ENCODE data around the gene PTPRJ.
A peak's percentile ranks its signal among the peaks of the same experiment; 100 is the strongest.
"Not testable (repeated sequence)": the region's sequence is repeated elsewhere in the genome, so short reads cannot be mapped to it uniquely, and the experiment has no call there.

The PTPRJ gene

GRCh38 chr11:47980088-47980906 lies at the start of gene PTPRJ:
PTPRJ (plus strand) TSS chr11:47980559; CDS start chr11:47980913, 354 bp downstream.
- no peaks in the 10 kb centered on the region for H3K79me2 ChIP-seq (ENCODE audit: insufficient read depth, low read length)
- H2AFZ ChIP-seq (ENCODE audit: low read length): peak within 1 kb of the TSS; percentile 68
- no peaks in the 10 kb centered on the region for H3K9me3 ChIP-seq (ENCODE audit: insufficient read depth, low read depth, low read length)
- H3F3A ChIP-seq (ENCODE audit: low read depth): no peaks in the 10 kb centered on the region
- H3K4me3 ChIP-seq (ENCODE audit: low read length, poor library complexity, severe bottlenecking): peak within 1 kb of the TSS; percentile 70
- H3K9ac ChIP-seq (ENCODE audit: low read depth, low read length, poor library complexity, severe bottlenecking): peak within 1 kb of the TSS; percentile 53
- TF ChIP-seq EZH2phosphoT487 (IDR thresholded peaks at IDR 0.05; ENCODE audit: borderline replicate concordance): no peak
- TF ChIP-seq, protein P1, sequence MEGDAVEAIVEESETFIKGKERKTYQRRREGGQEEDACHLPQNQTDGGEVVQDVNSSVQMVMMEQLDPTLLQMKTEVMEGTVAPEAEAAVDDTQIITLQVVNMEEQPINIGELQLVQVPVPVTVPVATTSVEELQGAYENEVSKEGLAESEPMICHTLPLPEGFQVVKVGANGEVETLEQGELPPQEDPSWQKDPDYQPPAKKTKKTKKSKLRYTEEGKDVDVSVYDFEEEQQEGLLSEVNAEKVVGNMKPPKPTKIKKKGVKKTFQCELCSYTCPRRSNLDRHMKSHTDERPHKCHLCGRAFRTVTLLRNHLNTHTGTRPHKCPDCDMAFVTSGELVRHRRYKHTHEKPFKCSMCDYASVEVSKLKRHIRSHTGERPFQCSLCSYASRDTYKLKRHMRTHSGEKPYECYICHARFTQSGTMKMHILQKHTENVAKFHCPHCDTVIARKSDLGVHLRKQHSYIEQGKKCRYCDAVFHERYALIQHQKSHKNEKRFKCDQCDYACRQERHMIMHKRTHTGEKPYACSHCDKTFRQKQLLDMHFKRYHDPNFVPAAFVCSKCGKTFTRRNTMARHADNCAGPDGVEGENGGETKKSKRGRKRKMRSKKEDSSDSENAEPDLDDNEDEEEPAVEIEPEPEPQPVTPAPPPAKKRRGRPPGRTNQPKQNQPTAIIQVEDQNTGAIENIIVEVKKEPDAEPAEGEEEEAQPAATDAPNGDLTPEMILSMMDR (conservative IDR thresholded peaks at IDR 0.05; ENCODE audit: low read length): no peak
- no peaks in the 10 kb centered on the region for H4K20me1 ChIP-seq (ENCODE audit: insufficient read depth, low read length, poor library complexity, severe bottlenecking)
- no peaks in the 10 kb centered on the region for H3K9me2 ChIP-seq (replicated peaks; ENCODE audit: low read depth, low read length)
- peaks cover 4% of the 10 kb centered on the region for H3K4me1 ChIP-seq (ENCODE audit: insufficient read depth, low read length, poor library complexity, severe bottlenecking)
- peak within 1 kb of the TSS; percentile 69 for H3K4me2 ChIP-seq (ENCODE audit: low read depth, low read length, poor library complexity, severe bottlenecking)
- no peaks in the 10 kb centered on the region for H3K36me3 ChIP-seq (ENCODE audit: insufficient read depth, low read length)
- H3K27me3 ChIP-seq (ENCODE audit: insufficient read depth, low read length, poor library complexity, severe bottlenecking): peaks cover 20% of the 10 kb centered on the region

DNA sequence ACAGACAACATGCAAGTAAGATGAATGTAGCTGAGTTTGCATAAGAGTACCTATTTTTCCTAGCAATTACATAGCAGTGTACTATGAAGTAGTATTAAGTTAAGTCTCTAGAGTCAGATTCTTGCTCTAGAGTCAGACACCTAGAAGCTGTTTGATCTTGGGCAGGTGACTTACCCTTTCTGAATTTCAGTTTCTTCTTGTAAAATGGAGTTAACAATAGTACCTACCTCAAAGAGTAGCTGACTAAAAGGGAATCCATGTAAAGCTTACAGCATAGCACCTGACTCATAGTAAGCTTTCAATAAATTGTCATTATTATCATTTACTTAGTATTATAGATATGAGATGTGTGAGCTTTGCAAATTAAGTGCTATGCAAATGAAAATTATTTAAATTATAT lies 47.8 kb upstream of the PTPRJ start:
- no peak overlapping the region for H2AFZ ChIP-seq (ENCODE audit: low read length)
- H3K4me1 ChIP-seq (ENCODE audit: insufficient read depth, low read length, poor library complexity, severe bottlenecking): peaks cover 8% of the 10 kb centered on the region
- no peaks in the 10 kb centered on the region for H3F3A ChIP-seq (ENCODE audit: low read depth)
- H4K20me1 ChIP-seq (ENCODE audit: insufficient read depth, low read length, poor library complexity, severe bottlenecking): no peaks in the 10 kb centered on the region
- H3K9ac ChIP-seq (ENCODE audit: low read depth, low read length, poor library complexity, severe bottlenecking): no peak overlapping the region
- H3K4me2 ChIP-seq (ENCODE audit: low read depth, low read length, poor library complexity, severe bottlenecking): no peak overlapping the region
- H3K36me3 ChIP-seq (ENCODE audit: insufficient read depth, low read length): no peaks in the 10 kb centered on the region
- no peaks in the 10 kb centered on the region for H3K79me2 ChIP-seq (ENCODE audit: insufficient read depth, low read length)
- TF ChIP-seq, protein P1 (conservative IDR thresholded peaks at IDR 0.05; ENCODE audit: low read length): no peak
- no peak for TF ChIP-seq EZH2phosphoT487 (IDR thresholded peaks at IDR 0.05; ENCODE audit: borderline replicate concordance)
- no peaks in the 10 kb centered on the region for H3K9me2 ChIP-seq (replicated peaks; ENCODE audit: low read depth, low read length)
- H3K27me3 ChIP-seq (ENCODE audit: insufficient read depth, low read length, poor library complexity, severe bottlenecking): no peaks in the 10 kb centered on the region
- no peaks in the 10 kb centered on the region for H3K9me3 ChIP-seq (ENCODE audit: insufficient read depth, low read depth, low read length)
- no peak overlapping the region for H3K4me3 ChIP-seq (ENCODE audit: low read length, poor library complexity, severe bottlenecking)

DNA sequence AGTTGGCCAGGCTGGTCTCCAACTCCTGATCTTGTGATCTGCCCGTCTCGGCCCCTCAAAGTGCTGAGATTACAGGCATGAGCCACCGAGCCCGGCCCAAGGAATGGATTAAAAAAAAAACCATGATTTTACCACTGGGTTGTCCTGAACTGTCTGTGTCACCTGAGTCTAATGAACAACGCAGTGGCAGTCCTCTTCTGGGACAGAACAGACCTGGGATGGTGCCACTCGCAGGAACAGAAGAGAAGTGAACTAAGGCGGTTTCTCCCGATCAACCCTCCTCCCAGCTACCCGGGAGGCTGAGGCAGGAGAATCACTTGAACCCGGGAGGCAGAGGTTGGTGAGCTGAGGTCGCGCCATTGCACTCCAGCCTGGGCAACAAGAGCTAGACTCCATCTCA lies 46.6 kb upstream of the PTPRJ start:
- H4K20me1 ChIP-seq (ENCODE audit: insufficient read depth, low read length, poor library complexity, severe bottlenecking); H3K4me1 ChIP-seq (ENCODE audit: insufficient read depth, low read length, poor library complexity, severe bottlenecking); H2AFZ ChIP-seq (ENCODE audit: low read length); H3K9me2 ChIP-seq (replicated peaks; ENCODE audit: low read depth, low read length); H3K9ac ChIP-seq (ENCODE audit: low read depth, low read length, poor library complexity, severe bottlenecking); H3K4me3 ChIP-seq (ENCODE audit: low read length, poor library complexity, severe bottlenecking); H3K36me3 ChIP-seq (ENCODE audit: insufficient read depth, low read length); H3K79me2 ChIP-seq (ENCODE audit: insufficient read depth, low read length); H3F3A ChIP-seq (ENCODE audit: low read depth); H3K27me3 ChIP-seq (ENCODE audit: insufficient read depth, low read length, poor library complexity, severe bottlenecking); H3K9me3 ChIP-seq (ENCODE audit: insufficient read depth, low read depth, low read length); H3K4me2 ChIP-seq (ENCODE audit: low read depth, low read length, poor library complexity, severe bottlenecking): not testable (repeated sequence)

Data from Loucy (cell line).